Uterus (tissue), 2 donors: ENCODE results near the gene PAPOLB.

Experiments
- CTCF ChIP-seq, 4 experiments: fragments of 200-600 bp in 2 of 4; fragments of 450-650 bp in 2 of 4; sonication (generic) in 2 of 4; IDR thresholded peaks; one replicate each; pipeline ENCODE4 v1.5.1; 2016 to 2019; ENCODE audit warnings: antibody characterized with exemption in 4 of 4, mild to moderate bottlenecking in 2 of 4, moderate library complexity in 1 of 4
- POLR2A ChIP-seq, 2 donors: fragments of 450-650 bp; IDR thresholded peaks; one replicate each; pipeline ENCODE4 v1.6.1; 2016; ENCODE audit warnings: antibody characterized with exemption in 2 of 2, mild to moderate bottlenecking in 1 of 2, moderate library complexity in 1 of 2

- TF ChIP-seq CTCF (IDR thresholded peaks at IDR 0.05) = no peak
- TF ChIP-seq POLR2A (IDR thresholded peaks at IDR 0.05) = no peak
Measured at GRCh38 chr7:4842319-4843064, 19.3 kb downstream of the PAPOLB start.
